G401.6 (cell line): ENCODE data around the gene PSTPIP1.

Source experiments
- FAIRE-seq: peaks from 2 replicates; lab custom pipeline; 2012; peaks lifted over from hg19 to GRCh38; lab: Jason Lieb, UNC

PSTPIP1 gene

DNA sequence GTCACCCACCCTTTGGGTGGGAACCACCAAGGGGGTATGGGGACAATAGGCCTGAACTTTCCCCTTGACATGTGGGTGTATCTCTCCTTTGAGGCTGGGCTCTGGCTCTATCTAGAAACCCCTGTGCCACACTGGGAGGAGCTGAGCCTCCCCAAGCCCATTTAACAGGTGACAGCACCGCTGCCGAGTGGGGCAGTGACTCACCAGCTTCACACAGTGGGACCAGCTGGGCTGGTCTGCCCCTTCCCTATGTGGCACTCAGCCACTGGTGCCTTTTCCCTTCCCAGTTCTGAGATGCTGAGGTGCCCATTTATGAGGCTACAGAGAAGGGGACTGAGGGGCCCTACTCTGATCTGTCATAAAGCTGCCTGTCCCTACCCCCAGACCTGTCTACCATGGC lies 5.1 kb downstream of the PSTPIP1 start:
- no peak for FAIRE-seq

DNA sequence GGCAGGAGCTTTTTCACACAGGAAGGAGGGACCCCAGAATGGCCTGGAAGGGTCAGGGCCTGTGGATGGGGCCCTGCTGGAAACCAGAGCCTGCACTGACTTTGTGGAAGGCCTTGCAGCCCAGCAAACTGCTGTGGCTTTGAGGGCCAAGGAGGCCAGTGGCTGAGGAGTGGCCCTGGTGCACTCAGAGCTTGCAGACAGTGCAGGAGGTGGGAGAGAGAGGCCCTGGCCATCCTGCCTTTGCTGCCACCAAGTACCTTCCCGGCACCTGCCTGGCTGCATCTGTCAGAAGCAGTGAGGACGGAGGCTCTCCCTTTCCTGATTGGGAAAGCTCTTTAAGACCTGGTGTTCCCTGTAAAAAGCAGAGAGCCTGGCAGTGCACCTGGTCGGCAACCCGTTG lies 6.4 kb downstream of the PSTPIP1 start:
- FAIRE-seq = no peak

DNA sequence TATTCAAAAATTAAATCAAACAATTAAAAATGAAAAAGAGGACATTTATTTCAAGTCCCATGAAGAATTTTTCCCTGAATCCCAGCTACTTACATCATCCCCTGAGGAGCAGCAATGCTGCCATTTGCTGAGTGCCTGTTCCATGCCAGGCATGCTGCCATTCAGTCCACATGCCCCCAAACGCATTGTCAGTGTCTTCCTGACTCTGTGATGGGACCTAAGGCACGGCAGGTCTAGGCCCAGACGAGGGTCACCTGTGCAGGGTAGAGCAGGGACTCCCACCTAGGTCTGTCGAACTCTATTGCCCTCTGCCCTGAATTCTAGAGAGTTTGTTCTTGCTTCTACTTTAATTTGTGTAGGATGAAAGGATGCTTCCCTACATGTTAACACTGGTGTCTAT lies 7.0 kb downstream of the PSTPIP1 start:
- FAIRE-seq = no peak

DNA sequence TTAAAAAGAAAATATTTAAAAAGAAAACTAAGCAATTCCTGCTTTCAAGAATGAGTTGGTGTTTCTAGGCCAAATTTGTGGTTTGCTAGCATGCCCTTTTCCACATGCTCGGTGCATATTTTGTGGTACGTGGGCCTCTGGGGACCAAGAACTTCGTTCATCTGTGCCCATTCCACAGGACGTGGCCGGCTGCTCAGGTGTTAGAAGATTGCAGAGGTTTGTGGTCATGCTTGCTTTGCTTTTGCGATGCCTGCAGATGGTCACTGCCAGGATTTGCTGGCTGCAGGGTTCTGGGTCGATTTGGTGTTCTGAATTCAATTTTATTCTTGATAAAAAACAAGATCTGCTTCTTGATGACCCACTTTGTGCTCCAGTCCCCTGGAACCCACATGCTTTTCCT lies 7.5 kb downstream of the PSTPIP1 start:
- no peak for FAIRE-seq

DNA sequence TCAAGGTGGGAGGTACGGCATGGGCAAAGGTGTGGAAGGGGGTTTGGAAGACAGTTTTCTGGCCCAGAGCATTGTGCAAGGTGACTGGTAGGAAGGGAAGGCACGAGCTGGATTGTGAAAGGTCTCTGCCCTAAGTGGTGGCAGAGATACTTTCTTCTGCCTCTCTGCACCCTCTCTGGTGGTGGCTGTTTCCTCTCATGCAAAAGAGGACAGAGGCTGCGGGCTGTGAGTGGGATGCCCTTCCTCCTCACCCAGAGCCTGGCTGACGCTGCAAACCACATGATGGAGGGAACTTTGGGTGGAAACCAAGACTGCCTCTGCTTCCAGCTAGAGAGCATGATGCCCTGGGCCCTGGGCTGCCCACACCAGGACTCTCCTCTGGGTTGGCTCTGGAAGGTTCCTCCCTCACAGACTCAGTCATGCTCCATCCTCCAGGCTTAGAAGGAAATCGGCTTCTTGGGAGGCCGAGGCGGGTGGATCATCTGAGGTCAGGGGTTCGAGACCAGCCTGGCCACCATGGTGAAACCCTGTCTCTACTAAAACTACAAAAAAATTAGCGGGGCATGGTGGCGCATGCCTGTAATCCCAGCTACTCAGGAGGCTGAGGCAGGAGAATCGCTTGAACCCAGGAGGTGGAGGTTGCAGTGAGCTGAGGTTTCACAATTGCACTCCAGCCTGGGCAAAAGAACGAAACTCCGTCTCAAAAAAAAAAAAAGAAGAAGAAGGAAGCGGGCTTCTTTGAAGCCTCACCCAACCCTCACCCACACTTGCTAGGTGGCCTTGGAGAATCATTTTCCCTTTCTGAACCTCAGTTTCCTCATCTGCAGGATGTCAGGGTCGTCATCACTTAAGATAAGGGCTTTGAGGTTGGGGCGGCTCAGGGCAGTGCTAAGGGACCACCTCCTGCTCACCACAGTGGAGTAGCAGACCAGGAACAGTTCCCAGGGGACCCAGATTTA lies 8.3 kb downstream of the PSTPIP1 start:
- FAIRE-seq = no peak

DNA sequence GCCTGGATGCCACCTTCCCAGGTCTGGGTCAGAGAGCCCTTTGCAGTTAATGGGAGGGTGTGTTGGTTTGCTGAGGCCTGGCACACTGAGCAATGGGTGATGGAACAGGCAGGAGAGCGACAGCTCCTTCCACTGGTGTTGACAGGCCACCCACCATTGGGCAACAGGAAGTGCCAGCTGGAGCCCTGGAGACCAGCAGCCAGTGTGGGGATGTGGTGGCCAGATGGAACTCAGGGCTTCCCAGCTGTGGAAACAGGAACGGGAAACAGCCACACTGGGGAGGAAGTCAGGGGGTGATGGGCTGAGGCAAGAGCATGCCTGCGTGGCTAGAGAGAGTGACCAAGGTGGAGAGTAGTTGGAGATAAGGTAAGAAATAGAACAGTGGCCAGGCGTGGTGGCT lies 9.3 kb downstream of the PSTPIP1 start:
- FAIRE-seq = no peak

DNA sequence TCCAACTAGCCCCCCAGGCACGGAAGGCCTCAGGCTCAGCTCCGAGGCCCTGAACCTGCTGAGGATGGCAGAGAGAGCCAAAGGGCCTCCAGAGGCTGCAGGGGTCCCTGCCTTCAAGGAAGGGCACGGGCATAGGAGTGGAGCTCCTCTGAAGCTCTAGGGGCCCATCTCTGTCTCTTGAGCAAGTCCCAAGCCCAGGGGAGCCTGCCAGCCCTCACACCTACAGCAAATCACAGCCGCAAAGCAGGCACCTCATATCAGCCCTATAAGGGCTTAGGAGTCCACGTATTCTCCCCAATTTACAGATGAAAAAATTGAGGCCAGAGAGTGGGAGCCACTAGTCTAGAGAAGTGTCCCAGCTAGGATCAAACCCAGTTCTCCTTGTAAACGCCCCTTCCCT lies 14.2 kb downstream of the PSTPIP1 start:
- no peak for FAIRE-seq

DNA sequence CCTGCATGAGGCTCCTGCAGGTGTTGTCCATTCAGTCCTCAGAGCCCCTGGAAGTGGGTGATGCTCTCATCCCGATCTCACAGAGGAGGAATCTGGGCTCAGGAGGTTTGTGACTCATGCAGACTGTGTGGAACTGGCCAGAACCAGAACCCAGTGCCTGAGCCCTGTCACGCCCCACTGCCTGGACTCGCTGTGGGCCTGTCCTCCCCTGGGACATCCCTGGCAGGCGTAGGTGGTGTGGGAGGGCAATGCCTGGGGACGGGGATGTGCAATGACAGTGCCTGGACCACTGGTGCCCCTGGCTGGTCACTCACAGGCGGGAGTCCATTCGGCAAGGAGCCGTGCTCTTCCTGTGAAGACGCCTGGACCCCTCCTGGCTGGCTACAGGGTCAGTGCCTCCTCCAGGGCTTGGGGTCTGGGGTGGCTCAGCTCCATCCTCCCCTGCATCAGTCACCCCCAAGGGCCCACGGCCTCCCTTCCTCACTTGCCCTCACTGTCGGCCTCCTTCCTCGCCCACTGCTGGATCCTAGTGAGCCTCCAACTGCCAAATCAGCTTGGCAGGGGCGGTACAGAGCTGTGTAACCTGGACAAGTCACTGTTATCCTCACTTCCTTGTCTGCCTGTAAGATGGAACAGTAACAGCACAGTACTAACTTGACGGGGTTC lies 14.9 kb downstream of the PSTPIP1 start:
- FAIRE-seq = no peak

DNA sequence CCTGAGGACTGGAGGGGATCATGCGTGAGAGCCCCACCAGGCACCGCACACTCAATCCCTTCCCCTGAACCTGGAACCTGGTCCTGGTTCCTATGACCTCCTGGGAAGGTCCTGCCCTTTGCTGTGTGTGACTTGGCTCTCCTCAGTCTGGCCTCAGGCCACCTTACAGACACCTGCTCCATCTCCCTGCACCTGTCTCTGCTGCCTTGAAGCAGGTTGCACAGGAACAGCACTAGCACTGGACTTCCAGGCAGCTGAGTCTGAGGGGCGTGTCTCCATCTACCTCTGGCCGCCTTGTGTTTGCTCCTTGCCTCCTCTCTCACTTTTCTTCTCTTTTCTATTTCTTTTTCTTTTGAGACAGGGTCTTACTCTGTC lies 15.4 kb downstream of the PSTPIP1 start:
- FAIRE-seq = no peak

DNA sequence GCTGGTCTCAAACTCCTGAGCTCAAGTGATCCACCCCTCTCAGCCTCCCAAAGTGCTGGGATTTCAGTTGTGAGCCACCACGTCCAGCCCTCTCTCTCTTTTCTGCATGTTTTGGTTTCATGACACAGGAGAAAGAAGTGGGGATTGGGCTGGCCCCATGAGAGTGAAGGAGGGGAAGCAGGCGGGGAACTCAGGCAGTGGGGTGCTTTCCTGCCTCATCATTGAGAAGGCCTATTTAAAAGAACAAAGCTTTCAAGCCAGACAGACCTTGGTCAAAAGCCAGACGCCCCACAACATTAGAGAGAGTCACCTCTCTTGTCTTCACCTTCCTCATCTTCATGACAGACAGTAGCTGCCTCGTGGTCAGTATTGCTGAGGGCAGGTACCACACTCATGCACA lies 15.9 kb downstream of the PSTPIP1 start:
- FAIRE-seq = no peak

DNA sequence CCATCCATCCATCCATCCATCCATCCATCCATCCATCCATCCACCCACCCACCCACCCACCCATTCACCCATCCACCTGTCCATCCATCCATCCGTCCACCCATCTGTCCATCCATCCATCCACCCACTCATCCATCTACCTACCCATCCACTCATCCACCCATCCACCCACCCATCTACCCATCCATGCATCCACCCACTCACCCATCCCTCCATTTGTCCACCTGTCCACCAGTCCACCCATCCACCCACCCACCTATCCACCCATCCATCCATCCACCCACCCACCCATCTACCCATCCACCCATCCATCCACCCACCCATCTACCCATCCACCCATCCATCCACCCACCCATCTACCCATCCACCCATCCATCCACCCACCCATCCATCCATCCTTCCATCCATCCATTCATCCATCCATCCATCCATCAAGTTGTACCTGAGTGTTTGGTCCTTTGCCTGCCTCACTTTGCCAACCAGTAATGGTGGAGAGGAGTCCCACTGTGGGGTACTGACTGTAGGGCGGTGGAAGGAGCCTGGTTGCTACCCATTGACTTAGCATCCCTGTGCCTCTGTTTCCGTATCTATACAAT lies 17.3 kb downstream of the PSTPIP1 start:
- no peak for FAIRE-seq

DNA sequence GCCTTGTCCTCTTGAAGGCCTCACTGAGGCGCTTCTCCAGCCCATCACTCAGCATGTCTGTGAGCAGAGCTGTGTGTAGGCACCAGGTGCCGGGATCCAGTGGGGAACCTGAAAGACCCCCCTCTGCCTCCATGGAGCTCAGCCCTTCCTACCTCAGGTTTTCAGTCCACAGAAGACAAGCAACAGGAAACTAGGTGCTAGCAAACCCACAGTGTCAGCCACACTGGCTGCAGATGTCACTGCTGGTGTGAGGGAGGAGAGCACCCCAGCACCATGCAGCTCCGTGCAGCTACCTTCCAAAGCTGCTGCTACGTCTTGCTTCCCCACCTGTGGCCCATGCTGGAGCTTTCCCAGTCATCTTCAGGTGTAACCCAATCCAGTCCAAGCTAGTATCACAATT lies 17.9 kb downstream of the PSTPIP1 start:
- no peak for FAIRE-seq

DNA sequence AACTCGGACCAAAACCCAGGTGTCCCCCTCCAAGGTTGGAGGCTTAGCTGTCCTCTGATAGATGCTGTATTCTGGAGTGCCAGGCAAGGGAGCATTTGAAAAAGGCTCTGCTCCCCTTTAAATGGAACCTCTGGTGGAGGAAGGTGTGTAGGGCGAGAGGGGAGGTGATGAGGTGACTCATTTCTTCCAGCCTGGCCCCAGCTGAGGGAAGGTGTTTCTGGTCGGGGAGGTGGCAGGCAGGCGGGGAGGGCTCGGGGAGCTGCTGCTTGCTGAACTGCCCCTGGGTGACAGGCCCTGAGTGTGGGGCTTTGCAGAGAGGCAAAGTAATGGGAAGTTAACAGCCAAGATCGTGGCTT lies 18.8 kb downstream of the PSTPIP1 start:
- no peak for FAIRE-seq

DNA sequence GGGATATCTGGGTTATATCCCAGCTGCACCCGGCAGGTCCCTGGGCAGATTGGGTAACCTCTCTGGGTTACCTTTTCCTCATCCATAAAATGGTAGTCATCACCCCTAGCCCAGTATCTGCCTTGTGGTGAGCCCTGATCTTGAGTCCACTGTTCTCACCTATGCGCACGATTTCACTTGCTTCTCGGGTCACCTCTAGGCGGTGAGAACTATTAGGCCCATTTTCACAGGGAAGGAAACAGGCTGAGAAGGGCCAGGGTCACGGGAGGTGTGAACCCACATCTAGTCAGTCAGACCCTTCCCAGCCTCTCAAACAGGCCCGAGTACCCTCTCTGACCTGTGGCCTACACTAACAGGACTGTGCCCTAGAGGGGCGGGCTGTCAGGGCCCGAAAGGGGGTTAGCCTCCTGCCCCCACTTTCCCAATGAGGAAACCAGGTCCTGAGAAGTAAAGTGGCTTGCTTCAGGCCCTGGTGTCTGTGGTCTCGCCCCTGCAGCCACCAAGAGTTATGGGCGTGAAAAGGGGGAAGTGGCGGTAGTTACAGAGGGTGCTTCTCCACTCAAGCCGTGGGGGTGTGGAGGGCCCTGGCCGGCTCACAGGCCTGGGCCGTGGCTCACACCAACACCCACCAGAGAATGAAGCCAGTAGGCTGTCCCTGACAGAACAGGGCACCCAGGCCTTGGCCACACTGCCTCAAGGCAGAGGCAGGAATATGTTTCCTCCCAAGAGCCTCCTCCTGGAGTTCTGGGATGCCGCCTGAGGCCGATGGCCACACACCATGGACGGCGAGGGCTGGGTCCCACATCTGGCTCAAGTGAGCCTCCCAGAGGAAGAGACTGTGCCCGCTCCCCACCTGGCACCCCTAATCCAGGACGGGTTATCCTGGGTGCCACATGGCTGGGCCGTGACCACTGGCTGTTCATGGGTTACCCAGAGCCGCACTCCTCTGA lies 19.5 kb downstream of the PSTPIP1 start:
- no peak for FAIRE-seq

DNA sequence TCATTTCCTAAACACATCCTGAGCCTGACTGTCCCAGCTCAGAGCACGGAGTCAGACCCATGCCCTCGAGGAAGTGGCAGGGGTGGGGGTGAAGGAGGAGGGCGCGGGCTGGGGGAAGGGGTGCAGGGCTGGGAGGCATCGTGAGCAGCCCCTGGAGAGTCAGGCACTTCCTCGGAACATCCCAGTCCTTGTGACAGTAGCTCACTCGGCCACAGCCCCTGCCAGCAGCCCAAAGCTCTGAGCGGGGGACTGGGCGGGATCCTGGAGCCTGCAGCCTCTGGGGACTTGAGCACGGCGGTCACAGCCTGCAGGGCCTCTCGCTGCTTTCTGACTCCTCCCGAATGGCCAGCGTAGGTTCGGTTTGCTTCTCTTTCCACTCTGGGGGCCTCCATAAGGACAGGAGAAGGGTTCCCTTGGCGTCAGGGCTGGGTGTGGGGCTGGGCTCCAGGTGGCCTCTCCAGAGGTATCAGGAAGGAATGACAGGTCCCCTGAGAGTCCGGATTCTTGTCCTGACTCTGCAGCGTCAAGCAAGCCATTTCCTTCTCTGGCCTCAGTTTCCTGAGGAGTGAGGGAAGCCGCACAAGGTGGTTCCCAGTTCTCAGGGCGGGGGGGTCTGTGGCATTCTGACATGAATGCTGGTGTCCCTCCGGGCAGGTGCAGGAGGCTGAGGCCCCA lies 20.9 kb downstream of the PSTPIP1 start:
- FAIRE-seq = no peak

DNA sequence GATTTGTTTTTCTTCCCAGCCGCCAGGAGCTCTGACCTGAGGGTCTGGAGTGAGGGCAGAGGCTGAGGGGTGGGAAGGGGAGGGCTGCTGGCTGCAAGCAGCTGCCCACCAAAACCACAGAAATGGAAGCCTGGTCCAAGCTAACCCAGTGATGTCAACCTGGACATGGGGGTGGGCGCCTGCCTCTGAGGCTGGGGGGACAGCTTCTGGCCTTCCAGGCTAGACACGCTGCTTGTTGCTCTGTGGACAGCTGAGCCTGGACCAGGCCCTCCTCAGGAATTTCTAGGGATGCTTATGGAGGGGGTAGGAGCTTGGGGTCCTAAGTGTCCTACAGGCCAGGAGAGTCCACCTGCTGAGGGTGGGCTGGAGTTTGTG lies 21.4 kb downstream of the PSTPIP1 start:
- FAIRE-seq = no peak

DNA sequence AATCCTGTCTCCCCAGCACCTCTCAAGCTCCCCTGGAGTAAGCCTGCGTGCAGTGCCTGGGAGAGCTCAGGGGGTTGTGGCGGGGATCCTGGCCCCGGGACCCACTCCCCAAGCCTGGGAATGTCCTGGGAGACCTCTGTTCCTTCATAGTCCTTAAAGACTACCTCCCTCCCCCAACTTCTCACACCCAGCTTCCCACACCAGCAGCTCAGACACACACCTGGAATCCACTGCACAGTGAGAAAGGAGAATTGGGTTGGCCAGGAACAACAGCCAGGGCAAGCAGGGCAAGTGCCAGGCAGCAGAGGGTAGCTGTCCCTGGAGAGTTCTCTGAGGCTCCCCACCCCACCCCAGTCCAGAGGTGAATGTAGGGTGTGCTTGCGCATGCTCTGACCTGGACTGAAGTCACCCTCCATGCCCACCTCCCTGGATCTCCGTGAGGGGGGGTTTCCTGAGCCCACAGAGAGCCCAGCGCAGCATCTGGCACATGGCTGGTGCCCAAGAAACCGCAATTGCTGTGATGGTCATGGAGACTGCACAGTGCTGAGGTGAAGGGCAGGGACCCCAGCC lies 22.2 kb downstream of the PSTPIP1 start:
- no peak for FAIRE-seq

DNA sequence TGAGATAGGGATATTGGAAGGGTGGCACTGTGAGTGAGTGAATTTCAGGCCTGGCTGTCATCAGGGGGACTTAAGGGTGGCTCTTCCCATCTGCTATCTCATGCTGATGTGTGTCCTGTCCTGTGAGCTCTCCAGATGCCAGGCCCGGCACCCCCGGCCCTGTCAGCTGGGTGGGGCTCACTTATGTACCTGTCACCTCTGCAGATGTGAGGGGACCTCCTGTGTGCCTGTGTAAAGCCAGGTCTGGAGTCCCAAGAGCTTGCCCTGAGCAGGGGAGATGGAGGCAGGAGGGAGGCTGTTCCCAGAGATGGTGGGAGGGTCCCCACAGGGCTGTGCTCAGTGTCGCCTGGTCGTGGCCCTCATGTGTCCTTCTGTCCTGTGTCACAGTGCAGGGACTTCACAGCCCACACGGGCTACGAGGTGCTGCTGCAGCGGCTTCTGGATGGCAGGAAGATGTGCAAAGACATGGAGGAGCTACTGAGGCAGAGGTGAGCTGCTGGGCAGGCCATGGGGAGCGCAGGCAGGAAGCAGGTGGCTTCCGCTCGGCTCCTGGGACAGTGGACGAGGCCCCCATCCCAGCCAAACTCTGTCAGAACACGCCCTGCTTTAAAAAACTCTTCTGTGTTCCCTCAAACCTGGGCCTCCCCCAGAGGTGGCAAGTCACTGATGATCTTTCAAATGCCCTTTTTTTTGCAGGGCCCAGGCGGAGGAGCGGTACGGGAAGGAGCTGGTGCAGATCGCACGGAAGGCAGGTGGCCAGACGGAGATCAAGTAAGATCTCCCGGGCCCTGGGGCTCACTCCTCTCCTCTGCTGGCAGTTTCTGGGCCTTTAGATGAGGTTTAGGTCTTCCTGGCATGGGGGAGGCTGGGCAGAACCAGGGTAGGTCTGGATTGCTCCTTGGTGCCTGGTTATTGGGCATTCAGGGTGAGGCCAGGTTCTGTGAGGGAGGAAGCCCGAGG lies 23.1 kb downstream of the PSTPIP1 start:
- FAIRE-seq = no peak

DNA sequence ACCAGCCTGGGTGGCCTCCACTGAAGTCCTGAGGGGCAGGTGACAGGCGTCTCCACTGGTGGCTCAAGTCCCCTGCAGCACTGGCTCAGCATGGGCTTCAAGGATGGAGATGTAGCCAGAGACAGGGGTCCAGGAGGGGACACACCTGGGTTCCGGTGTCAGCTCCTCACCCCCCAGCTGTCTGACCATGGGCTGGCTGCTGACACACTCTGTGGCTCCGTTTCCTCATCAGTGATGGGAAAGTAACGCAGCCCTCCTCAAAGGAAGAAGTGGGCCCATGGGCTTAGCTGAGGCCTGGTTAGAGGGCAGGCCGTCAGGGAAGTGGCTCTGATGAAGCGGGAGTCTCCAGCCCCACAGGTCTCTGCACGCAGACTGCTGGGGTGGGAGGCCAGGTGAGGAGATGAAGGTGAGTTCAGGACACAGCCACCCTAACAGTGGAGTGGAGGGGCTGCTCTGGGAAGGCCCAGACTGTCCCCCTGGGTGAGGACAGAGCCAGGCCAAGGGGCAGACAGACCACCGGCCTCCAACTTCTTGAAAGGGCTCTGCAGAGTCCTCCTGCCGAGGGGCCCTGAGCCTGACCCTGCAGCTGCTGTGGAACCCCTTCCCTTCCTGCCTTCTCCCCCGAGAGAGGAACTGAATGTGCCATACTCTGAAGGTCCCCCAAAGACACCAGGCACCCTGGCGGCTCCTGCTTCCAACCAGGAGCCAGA lies 24.0 kb downstream of the PSTPIP1 start:
- FAIRE-seq = no peak
